HepG2 (cell line): Measurements from ENCODE around the gene CAPG. TPM values are rescaled to one million over a fixed set of nuclear protein-coding genes. Genes with fewer than 3 reads are reported as not detected.

Source experiments
- ELF1 ChIP-seq: sonication (generic); formaldehyde crosslinking; IDR thresholded peaks from 2 replicates; pipeline ENCODE4 v1.4.0; 2020; ENCODE audit warnings: missing genetic modification reagents
- GABPB1 ChIP-seq: IDR thresholded peaks from 2 replicates; pipeline ENCODE4 v1.6.1; 2016; ENCODE audit warnings: mild to moderate bottlenecking, missing genetic modification reagents, moderate library complexity, missing compliant biosample characterization
- HMGXB4 ChIP-seq, 2 experiments: sonication (generic) in 1 of 2; formaldehyde crosslinking in 1 of 2; IDR thresholded peaks; 2 replicates each; pipeline versions ENCODE4 v1.4.0 to v1.6.1; 2018 to 2020; ENCODE audit warnings: missing genetic modification reagents in 2 of 2, borderline replicate concordance in 1 of 2, low read depth in 1 of 2, mild to moderate bottlenecking in 1 of 2, missing biosample characterization in 1 of 2
- HNF4G ChIP-seq, 2 experiments: sonication (generic) in 1 of 2; formaldehyde crosslinking in 1 of 2; IDR thresholded peaks; 2 replicates each; pipeline versions ENCODE4 v1.4.0 to v1.6.1; 2011 to 2020; ENCODE audit warnings: borderline replicate concordance in 2 of 2, low read depth in 2 of 2, mild to moderate bottlenecking in 2 of 2, low read length in 1 of 2, missing genetic modification reagents in 1 of 2, moderate library complexity in 1 of 2
- MAFK ChIP-seq, 2 experiments: IDR thresholded peaks in 1 of 2; conservative IDR thresholded peaks in 1 of 2; 2 replicates each; pipeline ENCODE4 v1.6.1; 2011; ENCODE audit warnings: improper control_type of control experiment in 2 of 2, low read length in 2 of 2
- NFYB ChIP-seq: sonication (generic); formaldehyde crosslinking; IDR thresholded peaks from 2 replicates; pipeline ENCODE4 v1.4.0; 2020; ENCODE audit warnings: missing genetic modification reagents
- NFYC ChIP-seq: IDR thresholded peaks from 2 replicates; pipeline ENCODE4 v1.6.1; 2016; ENCODE audit warnings: missing genetic modification reagents, missing compliant biosample characterization
- PAWR ChIP-seq: sonication (generic); formaldehyde crosslinking; IDR thresholded peaks from 2 replicates; pipeline ENCODE4 v1.4.0; 2020; ENCODE audit warnings: missing genetic modification reagents, mild to moderate bottlenecking, borderline replicate concordance
- RFX5 ChIP-seq: IDR thresholded peaks from 2 replicates; pipeline ENCODE4 v1.6.1; 2011; ENCODE audit warnings: low read depth, low read length, improper control_type of control experiment
- SAP130 ChIP-seq: IDR thresholded peaks from 2 replicates; pipeline ENCODE4 v1.6.1; 2016; ENCODE audit warnings: low read depth
- SMC3 ChIP-seq: IDR thresholded peaks from 2 replicates; pipeline ENCODE4 v1.6.1; 2011; ENCODE audit warnings: low read length, improper control_type of control experiment
- polyA plus RNA-seq, 8 experiments: library from polyadenylated mRNA; depleted of rRNA in 3 of 8; stranded (reverse) in 7 of 8; unstranded in 1 of 8; fragments of >200 nt; fragmentation: Illumina TruSeq in 4 of 8; extraction: Trizol in 4 of 8; gene quantifications; 2 replicates each; pipeline versions ENCODE4 v1.2.1 to v1.2.3, GENCODE V29; 2011 to 2016; ENCODE audit warnings: low read depth in 4 of 8, missing spikeins in 1 of 8, mixed read lengths in 1 of 8; ENCODE audit not compliant: insufficient read depth in 1 of 8
- total RNA-seq, 5 experiments: library from RNA; depleted of rRNA; stranded (reverse); fragments of >200 nt; fragmentation: Illumina TruSeq; extraction: Trizol; gene quantifications; 2 replicates each; pipeline ENCODE4 v1.2.3, GENCODE V29; 2016; ENCODE audit warnings: low read depth in 1 of 5
- TF ChIP-seq, protein P1 (sequence below): IDR thresholded peaks from 2 replicates; pipeline ENCODE4 v1.6.1; 2016; ENCODE audit warnings: mild to moderate bottlenecking
- TF ChIP-seq, protein P2 (sequence below): sonication (generic); formaldehyde crosslinking; IDR thresholded peaks from 2 replicates; pipeline ENCODE4 v1.4.0; 2020; ENCODE audit warnings: low read depth, missing genetic modification reagents
- TF ChIP-seq, protein P3 (sequence below): sonication (generic); formaldehyde crosslinking; IDR thresholded peaks from 2 replicates; pipeline ENCODE4 v1.8.1; 2023; ENCODE audit warnings: mild to moderate bottlenecking, moderate library complexity, missing genetic modification reagents
- TF ChIP-seq, protein P4 (sequence below): sonication (generic); formaldehyde crosslinking; IDR thresholded peaks from 2 replicates; pipeline ENCODE4 v1.5.1; 2020; ENCODE audit warnings: missing genetic modification reagents, mild to moderate bottlenecking, borderline replicate concordance

Gene CAPG
- total and polyA plus RNA-seq, 2 of the 13 experiments (the other 11 are each of a cell fraction or from before 2014, with no cell fraction given), result 12.7 to 18.2 TPM

GRCh38 chr2:85455552-85456090, 45.5 kb upstream of the CAPG start (continued):
- TF ChIP-seq, protein P1, sequence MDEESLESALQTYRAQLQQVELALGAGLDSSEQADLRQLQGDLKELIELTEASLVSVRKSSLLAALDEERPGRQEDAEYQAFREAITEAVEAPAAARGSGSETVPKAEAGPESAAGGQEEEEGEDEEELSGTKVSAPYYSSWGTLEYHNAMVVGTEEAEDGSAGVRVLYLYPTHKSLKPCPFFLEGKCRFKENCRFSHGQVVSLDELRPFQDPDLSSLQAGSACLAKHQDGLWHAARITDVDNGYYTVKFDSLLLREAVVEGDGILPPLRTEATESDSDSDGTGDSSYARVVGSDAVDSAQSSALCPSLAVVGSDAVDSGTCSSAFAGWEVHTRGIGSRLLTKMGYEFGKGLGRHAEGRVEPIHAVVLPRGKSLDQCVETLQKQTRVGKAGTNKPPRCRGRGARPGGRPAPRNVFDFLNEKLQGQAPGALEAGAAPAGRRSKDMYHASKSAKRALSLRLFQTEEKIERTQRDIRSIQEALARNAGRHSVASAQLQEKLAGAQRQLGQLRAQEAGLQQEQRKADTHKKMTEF, result peak; percentile 34; the same call in 1 of the 2 replicates
- TF ChIP-seq, protein P2, sequence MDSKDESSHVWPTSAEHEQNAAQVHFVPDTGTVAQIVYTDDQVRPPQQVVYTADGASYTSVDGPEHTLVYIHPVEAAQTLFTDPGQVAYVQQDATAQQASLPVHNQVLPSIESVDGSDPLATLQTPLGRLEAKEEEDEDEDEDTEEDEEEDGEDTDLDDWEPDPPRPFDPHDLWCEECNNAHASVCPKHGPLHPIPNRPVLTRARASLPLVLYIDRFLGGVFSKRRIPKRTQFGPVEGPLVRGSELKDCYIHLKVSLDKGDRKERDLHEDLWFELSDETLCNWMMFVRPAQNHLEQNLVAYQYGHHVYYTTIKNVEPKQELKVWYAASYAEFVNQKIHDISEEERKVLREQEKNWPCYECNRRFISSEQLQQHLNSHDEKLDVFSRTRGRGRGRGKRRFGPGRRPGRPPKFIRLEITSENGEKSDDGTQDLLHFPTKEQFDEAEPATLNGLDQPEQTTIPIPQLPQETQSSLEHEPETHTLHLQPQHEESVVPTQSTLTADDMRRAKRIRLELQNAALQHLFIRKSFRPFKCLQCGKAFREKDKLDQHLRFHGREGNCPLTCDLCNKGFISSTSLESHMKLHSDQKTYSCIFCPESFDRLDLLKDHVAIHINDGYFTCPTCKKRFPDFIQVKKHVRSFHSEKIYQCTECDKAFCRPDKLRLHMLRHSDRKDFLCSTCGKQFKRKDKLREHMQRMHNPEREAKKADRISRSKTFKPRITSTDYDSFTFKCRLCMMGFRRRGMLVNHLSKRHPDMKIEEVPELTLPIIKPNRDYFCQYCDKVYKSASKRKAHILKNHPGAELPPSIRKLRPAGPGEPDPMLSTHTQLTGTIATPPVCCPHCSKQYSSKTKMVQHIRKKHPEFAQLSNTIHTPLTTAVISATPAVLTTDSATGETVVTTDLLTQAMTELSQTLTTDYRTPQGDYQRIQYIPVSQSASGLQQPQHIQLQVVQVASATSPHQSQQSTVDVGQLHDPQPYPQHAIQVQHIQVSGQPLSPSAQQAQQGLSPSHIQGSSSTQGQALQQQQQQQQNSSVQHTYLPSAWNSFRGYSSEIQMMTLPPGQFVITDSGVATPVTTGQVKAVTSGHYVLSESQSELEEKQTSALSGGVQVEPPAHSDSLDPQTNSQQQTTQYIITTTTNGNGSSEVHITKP (CRISPR knock-in tag), result 0 out of 2 replicates have a peak, but pooled peaks have one; percentile 21
- TF ChIP-seq RFX5, result peak; percentile 47; the same call in 1 of the 2 replicates
- TF ChIP-seq GABPB1 (CRISPR knock-in tag), result 0 out of 2 replicates have a peak, but pooled peaks have one; percentile 28
- peak; percentile 96 for TF ChIP-seq MAFK (conservative IDR thresholded peaks at IDR 0.05 in 1 of 2, IDR thresholded peaks at IDR 0.05 in 1 of 2; ENCODE audit: low read length in 2 of 2)
- TF ChIP-seq SAP130 (CRISPR knock-in tag), result 0 out of 2 replicates have a peak, but pooled peaks have one; percentile 34
- 0 out of 4 replicates have a peak, but pooled peaks have one; percentile 26 to 47 for TF ChIP-seq HMGXB4 (CRISPR knock-in tag; IDR thresholded peaks at IDR 0.05; ENCODE audit: borderline replicate concordance in 1 of 2, low read depth in 1 of 2)
- TF ChIP-seq ELF1, result peak; percentile 70
- peak; percentile 80 for TF ChIP-seq HNF4G (IDR thresholded peaks at IDR 0.05; ENCODE audit: borderline replicate concordance, low read depth, low read length)
- TF ChIP-seq HNF4G (CRISPR knock-in tag; IDR thresholded peaks at IDR 0.05; ENCODE audit: borderline replicate concordance, low read depth), result no peak
- TF ChIP-seq, protein P3, sequence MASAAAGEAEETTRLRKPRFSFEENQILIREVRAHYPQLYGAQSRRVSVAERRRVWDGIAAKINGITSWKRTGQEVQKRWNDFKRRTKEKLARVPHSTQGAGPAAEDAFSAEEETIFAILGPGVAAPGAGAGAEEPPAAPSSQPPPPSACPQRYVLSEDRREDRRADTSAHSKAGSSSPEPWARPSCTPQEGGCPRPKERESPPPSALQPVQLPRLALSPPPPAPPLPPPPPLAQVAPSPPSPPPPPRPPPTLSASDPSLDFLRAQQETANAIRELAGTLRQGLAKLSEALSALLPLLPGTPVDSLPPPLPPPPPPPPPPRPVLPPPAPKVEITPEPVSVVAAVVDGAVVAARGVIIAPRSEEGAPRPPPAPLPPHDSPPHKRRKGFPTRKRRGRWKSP (CRISPR knock-in tag), result no peak
- peak; percentile 25; the same call in 1 of the 2 replicates for TF ChIP-seq SMC3
- TF ChIP-seq PAWR (CRISPR knock-in tag), result no peak
- peak; percentile 75 for TF ChIP-seq NFYB
- peak; percentile 71 for TF ChIP-seq NFYC
- TF ChIP-seq, protein P4, sequence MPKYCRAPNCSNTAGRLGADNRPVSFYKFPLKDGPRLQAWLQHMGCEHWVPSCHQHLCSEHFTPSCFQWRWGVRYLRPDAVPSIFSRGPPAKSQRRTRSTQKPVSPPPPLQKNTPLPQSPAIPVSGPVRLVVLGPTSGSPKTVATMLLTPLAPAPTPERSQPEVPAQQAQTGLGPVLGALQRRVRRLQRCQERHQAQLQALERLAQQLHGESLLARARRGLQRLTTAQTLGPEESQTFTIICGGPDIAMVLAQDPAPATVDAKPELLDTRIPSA (CRISPR knock-in tag), result no peak
